ELR (cell line): Measurements from ENCODE around the gene DTNB.
"Not testable (repeated sequence)": the region's sequence is repeated elsewhere in the genome, so short reads cannot be mapped to it uniquely, and the experiment has no call there.

ENCODE experiments used
- DNase-seq: peaks from one replicate; pipeline ENCODE4 v3.0.0-alpha.2; 2015; ENCODE audit warnings: low read depth

DTNB gene

GRCh38 chr2:25539136-25539535 is 134.2 kb downstream of the DTNB start:
- no peak for DNase-seq

- no peak for DNase-seq
These were observed 135.9 kb downstream of the DTNB start for GRCh38 chr2:25537526-25537925.

- DNase-seq = not testable (repeated sequence)
These were observed 137.7 kb downstream of the DTNB start for GRCh38 chr2:25535411-25536289.

- DNase-seq = not testable (repeated sequence)
These were observed 138.4 kb downstream of the DTNB start for GRCh38 chr2:25534937-25535336.

- DNase-seq = no peak
These were observed 138.9 kb downstream of the DTNB start for GRCh38 chr2:25534455-25534854.

- not testable (repeated sequence) for DNase-seq
These were observed 139.6 kb downstream of the DTNB start for GRCh38 chr2:25533771-25534170.

GRCh38 chr2:25532521-25532920 is 140.9 kb downstream of the DTNB start:
- no peak for DNase-seq

- DNase-seq = no peak
These were observed 144.3 kb downstream of the DTNB start for GRCh38 chr2:25529034-25529433.

GRCh38 chr2:25528173-25528572 is 145.2 kb downstream of the DTNB start:
- DNase-seq = peak; percentile 86

GRCh38 chr2:25524507-25524906 is 148.9 kb downstream of the DTNB start:
- DNase-seq = no peak

- DNase-seq = no peak
These were observed 150.3 kb downstream of the DTNB start for GRCh38 chr2:25523060-25523459.

- DNase-seq = peak; percentile 81
These were observed 151.6 kb downstream of the DTNB start for GRCh38 chr2:25521665-25522387.

GRCh38 chr2:25521126-25521525 is 152.3 kb downstream of the DTNB start:
- peak; percentile 24 for DNase-seq

GRCh38 chr2:25517701-25518100 is 155.7 kb downstream of the DTNB start:
- no peak for DNase-seq

GRCh38 chr2:25514043-25514637 is 159.2 kb downstream of the DTNB start:
- no peak for DNase-seq

GRCh38 chr2:25512707-25513106 is 160.7 kb downstream of the DTNB start:
- no peak for DNase-seq

- no peak for DNase-seq
These were observed 167.2 kb downstream of the DTNB start for GRCh38 chr2:25506226-25506625.

GRCh38 chr2:25505622-25506021 is 167.8 kb downstream of the DTNB start:
- peak; percentile 68 for DNase-seq

GRCh38 chr2:25505182-25505581 is 168.2 kb downstream of the DTNB start:
- DNase-seq = no peak

GRCh38 chr2:25504266-25504665 is 169.1 kb downstream of the DTNB start:
- DNase-seq = no peak

- DNase-seq = no peak
These were observed 174.2 kb downstream of the DTNB start for GRCh38 chr2:25499157-25499556.

- no peak for DNase-seq
These were observed 175.4 kb downstream of the DTNB start for GRCh38 chr2:25497918-25498407.
